GM20431 (cell line): ENCODE measurements around the gene GADD45B.
"Not testable (repeated sequence)": the region's sequence is repeated elsewhere in the genome, so short reads cannot be mapped to it uniquely, and the experiment has no call there.

Experiments
- in situ Hi-C: fragments of 300-500 bp; cut with MseI, MboI; formaldehyde crosslinking; loops from one replicate; pipeline ENCODE4 v1.15.0; 2020; ENCODE audit warnings: low sequenced_read_pairs; ENCODE audit not compliant: unreplicated experiment

The GADD45B gene

DNA sequence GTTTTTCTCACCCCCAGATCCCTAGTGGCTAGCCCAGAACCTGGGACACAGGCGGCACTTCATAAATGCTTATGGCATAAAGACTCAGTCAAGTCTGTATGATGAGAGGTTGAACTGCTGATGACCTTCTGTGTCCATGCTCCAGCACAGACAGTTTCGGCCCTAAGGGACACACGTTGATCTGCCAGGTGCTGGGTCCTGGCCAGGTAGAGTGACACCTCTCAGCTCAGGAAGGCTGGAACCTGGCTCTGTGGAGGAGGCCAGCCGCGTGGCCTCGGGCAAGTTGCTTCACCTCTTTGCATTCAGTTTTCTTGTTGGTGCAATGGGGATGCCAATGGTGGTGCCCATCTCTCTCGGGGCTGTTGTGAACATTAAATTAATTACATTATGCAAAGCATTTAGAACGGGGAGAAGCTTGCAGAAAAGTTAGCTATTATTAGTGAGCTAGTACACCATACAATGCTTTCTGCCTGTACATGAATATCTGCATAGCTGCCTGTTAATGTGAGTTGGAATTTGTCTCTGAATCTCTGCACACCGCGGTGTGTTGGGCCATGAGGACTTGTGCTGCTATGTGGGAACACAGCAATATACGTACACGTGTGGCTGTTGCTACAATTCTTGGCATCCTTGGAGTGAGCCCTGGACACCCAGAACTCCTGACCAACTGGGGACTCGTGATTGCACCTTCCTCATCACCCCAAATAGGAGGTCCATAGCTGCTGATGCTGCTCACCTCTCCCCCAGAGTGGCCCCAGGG lies 8.4 kb downstream of the GADD45B start:
- in situ Hi-C loops: no loop called here

DNA sequence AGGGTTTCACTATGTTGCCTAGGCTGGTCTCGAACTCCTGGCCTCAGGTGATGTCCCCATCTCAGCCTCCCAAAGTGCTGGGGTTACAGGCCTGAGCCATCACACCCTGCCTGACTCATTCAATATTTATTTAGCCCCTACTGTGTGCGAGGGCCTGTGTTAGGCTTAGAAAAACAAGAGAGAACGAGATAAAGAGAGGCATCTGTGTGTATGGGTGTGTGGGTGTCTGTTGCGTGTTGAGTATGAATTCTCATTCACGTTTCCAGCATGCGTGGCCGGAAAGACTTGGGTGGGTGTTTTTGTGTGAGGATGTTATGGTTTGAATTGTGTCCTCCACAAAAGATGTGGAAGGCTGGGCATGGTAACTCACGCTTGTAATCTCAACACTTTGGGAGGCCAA lies 9.5 kb downstream of the GADD45B start:
- in situ Hi-C loops: no loop called here

DNA sequence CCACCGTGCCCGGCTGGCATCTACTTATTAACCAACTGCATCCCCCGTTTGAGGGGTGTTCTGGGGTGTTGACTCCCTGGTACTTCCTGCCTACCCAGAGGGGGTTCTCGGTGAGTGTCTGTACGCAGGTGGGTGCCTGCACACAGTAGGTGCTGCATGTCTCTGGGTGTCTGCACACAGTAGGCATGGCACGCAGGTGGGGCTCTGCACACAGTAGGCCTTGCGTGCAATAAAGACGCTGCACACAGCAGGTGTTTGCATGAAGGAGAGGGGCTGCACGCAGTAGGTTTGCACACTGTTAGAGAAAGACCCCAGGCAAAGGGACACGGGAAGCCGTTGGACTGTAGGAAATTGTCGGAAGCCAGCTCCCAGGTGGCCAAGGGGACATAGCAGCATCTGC lies 11.2 kb downstream of the GADD45B start:
- in situ Hi-C loops: no loop called here

DNA sequence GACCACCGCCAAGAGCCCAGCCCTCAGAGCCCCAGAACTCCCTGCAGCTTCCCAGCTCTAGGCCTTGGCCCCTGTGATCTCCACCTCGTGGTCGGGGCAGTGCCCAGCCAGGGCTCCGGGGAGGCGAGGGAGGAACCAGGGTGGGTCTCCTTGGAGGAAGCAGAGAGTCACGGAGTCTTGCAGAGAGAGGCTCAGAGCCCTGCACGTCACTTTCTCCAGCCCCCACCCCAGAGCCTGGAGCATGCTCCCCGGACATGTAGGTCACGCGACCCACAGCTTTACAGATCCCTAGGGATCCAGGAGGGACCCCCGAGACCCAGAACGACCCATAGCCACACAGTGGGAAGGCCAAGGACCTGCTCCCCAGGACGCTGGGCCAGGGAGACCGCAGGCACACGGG lies 11.9 kb downstream of the GADD45B start:
- in situ Hi-C loops: no loop called here

- in situ Hi-C loops: no loop called here
Observed at GRCh38 chr19:2488405-2488941, 12.5 kb downstream of the GADD45B start.

GRCh38 chr19:2488942-2489731 lies 13.2 kb downstream of the GADD45B start:
- in situ Hi-C loops: no loop called here

DNA sequence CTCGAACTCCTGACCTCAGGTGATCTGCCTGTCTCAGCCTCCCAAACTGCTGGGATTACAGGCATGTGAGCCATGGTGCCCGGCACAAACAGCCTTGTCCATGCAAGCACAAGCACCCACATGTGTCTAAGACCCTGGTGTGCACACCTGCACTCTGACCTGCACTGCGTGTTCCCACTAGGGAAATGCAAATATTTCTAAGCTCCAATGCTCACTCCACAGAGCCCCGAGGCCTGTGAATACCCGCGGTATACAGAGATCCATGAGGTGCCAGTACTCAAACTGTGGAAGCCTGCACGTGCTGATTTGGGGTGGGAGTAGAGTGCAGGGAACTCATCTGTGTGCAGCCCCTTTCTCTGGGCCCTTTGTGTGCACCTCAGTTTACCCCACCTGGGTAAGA lies 14.7 kb downstream of the GADD45B start:
- in situ Hi-C loops: no loop called here

DNA sequence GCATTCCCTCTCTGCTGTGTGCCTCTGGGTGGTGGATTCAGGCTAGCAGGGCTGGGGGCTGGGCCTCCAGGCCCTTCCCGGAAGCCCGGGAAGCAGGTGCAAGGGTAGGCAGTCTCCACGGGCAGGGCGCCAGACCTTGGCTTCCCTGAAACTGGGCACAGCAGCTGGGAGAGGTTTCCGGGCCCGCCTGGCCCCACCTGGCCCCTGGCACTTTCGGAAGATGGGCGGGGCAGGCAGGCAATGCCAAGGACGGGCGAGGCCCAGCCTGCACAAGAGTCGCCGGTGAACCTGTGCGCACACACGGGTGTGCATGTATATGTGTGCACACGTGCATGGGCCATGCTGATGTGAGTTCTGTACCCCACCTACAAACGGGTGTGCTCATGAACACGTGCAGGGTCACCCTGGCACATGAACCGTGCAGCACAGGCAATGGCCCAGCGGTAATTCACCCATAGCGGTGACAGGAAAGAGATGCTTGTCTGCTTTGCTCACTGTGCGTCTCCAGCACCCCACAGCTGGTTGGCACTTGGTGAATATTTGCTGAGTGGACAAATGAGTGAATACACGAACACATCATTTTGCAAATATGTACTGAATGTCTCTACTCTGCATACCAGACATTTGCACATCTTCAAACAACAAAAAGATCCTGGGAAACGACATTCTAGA lies 15.3 kb downstream of the GADD45B start:
- in situ Hi-C loops: no loop called here

GRCh38 chr19:2492870-2493269 lies 16.9 kb downstream of the GADD45B start:
- in situ Hi-C loops: no loop called here

DNA sequence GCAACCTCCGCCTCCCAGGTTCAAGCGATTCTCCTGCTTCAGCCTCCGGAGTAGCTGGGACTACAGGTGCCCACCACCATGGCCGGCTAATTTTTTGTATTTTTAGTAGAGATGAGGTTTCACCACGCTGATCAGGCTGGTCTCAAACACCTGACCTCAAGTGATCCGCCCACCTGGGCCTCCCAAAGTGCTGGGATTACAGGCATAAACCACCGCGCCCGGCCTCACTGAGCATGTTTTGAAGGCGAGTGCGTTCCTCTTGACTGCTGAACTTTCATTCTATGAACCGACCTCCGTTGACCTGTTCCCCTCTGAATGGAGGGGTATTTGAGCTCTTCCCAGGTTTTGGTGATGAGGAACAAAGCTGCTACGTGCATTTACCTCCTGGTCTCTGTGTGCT lies 17.5 kb downstream of the GADD45B start:
- in situ Hi-C loops: not testable (repeated sequence)

DNA sequence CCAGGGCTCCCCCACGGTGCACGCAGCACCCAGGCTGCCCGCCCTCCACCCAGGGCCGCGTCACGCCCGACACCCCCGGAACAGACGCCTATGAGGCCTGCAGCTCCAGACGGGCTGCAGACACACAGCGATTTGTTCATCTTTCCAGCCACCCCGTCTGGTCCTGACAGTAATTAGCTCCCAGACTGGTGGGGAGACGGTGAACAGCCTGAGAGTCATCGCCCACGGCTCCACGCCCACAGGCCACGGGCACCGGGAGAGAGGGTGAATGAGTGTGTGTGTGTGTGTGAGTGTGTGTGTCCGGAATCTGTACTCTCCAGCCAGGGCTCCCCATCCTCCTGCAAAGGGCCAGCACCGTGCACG lies 18.1 kb downstream of the GADD45B start:
- in situ Hi-C loops: no loop called here

DNA sequence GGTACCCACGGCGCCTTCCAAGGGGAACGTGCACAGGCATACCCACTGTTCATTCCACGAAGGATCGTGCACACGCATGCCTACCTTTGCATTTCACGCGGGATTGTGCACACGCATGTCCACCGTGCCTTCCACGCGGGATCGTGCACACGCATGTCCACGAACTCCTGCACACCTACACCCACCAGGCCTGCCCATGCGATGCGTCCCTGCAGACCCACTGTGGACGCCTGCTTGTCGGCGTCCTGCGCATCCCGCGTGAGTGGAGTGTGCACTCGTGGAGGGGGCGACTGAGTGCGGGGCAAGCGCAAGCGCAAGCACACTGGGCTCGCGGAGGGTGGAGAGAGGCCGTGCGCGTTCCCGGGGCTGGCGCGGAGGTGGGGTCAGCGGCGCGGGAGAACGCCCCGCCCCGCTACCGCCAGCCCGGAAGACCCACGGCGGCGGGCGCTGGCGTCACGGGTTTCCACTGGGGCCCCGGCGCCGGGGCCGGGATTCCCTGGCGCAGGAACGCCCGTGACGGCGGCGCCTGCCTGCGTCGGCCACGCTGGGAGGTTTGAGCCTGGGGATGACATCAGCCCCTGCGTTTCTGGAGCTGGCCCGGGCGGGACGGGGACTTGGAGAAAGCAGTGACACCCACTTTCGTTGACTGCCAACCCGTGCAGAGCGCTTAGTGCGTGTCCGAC lies 18.7 kb downstream of the GADD45B start:
- in situ Hi-C loops: no loop called here

DNA sequence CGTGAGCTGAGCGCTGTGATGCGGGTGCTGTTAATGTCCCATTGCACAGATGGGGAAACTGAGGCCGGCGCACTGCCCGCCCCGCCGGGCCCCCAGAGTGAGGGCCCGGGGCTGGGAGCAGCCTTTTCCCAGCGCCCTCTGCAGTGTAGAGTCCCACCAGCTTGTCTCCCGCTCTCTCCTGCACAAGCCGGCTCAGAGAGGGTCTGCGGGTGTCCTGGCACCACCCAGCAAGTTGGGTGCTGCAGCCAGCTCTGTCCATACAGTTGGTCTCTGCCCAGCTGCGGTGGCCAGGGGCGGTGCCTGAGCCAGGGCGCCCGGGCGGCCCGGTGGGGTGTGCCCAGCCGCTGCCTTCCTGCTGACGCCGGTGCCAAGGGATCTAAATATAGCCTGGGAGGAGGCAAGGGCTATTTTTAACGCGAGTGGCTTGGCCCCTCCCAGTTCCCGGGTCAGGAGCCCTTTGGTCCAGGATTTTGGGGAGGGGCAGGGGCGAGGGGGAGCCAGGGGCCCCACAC lies 19.3 kb downstream of the GADD45B start:
- in situ Hi-C loops: no loop called here

DNA sequence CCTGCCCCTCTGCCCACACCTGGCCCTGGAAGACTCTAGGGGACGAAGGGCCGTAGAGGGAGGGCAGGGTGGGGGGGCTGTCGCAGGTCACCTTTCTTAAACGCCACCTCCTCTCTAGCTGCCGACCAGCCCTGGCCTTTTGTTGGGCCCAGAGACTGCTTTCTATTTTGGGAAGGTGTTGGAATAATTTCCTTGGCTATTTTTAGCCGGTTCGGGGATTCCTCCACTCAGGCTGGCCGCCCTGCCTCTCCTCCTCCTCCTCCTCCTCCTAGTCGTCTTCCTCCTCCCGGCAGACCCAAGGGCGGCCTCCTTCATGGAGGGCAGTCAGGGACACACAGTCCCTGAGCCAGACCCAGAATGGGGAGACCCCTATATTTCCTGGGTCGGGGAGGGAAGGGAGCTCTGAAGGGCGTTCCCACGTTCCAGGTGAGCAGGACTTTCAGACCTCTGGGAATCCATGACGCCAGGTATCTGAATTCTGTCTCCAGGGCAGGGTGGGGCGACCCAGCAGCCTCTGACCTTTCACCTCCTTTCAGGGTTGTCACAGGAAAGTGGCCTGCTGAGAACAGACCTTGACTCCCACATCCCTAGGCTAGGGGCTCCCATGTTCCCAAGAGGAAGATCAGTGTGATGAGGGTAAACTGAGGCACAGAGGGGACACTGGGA lies 19.9 kb downstream of the GADD45B start:
- in situ Hi-C loops: no loop called here

GRCh38 chr19:2497186-2497585 lies 21.3 kb downstream of the GADD45B start:
- in situ Hi-C loops: no loop called here

DNA sequence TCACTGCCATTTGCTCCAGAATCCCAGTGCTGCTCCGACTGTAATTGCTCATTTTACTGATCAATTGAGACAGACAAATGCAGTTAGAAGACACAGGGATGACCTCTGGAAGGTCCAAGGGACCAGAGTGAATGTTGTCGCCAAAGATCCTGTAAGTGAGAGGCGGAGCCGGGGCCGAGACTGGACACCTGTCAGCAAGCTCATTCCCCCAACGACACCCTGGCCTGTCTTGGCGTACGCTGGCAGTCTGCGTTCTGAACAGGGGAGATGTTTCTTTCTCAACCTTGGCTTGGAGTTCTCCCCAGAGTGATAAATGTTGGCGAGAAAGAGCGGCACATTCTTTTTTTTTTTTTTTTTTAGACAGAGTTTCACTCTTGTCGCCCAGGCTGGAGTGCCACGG lies 24.2 kb downstream of the GADD45B start:
- in situ Hi-C loops: no loop called here

DNA sequence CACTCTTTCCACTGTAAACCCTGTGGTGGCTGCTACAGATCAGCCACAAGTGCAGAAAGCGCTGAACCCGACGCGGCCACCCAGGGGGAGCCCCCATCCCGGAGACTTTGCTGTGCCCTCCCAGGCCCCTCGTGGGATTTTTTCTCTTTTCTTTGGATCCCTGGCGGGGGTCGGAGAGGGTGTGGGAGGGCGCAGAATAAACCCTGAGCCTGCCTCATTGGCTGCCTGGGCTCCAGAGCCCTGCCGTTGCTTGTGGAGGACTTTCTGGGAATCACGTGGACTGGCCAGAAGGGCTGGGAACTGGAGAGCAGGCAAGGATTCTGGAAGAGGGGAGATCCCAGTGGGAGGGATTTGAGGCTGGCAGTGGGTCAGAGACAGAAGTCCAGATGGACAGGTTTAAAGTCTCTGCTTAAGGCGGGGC lies 24.9 kb downstream of the GADD45B start:
- in situ Hi-C loops: no loop called here

GRCh38 chr19:2503521-2504109 lies 27.7 kb downstream of the GADD45B start:
- in situ Hi-C loops: no loop called here

DNA sequence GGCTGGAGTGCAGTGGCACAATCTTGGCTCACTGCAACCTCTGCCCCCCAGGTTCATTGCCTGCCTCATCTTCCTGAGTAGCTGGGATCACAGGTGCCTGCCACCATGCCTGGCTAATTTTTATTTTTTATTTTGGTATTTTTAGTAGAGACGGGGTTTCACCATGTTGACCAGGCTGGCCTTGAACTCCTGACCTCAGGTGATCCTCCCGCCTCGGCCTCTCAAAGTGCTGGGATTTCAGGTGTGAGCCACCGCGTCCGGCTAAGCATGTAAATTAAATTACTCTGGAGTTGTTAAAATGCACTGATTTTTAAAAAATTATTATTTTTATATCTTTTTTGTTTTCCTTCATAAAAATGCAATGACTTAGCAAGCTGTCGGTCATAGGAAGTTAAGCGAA lies 30.7 kb downstream of the GADD45B start:
- in situ Hi-C loops: not testable (repeated sequence)
